HepG2 (cell line): ENCODE results near the gene RGL3. TPM values are rescaled to one million over a fixed set of nuclear protein-coding genes. Genes with fewer than 3 reads are reported as not detected.

Experiments
- FOXK2 ChIP-seq: fragments of 450-650 bp; IDR thresholded peaks from 2 replicates; pipeline ENCODE4 v1.6.1; 2016
- FOXO4 ChIP-seq: sonication (generic); formaldehyde crosslinking; conservative IDR thresholded peaks from 2 replicates; pipeline ENCODE4 v1.8.1; 2023; ENCODE audit warnings: missing genetic modification reagents
- GTF3A ChIP-seq: sonication (generic); formaldehyde crosslinking; conservative IDR thresholded peaks from 2 replicates; pipeline ENCODE4 v1.4.0; 2020; ENCODE audit warnings: mild to moderate bottlenecking, missing genetic modification reagents
- HCFC1 ChIP-seq: fragments of 150-350 bp; IDR thresholded peaks from 2 replicates; pipeline ENCODE4 v1.6.1; 2014; ENCODE audit warnings: low read depth, low read length
- MAFK ChIP-seq, 2 experiments: IDR thresholded peaks in 1 of 2; conservative IDR thresholded peaks in 1 of 2; 2 replicates each; pipeline ENCODE4 v1.6.1; 2011; ENCODE audit warnings: improper control_type of control experiment in 2 of 2, low read length in 2 of 2
- MEF2D ChIP-seq: sonication (generic); formaldehyde crosslinking; IDR thresholded peaks from 2 replicates; pipeline ENCODE4 v1.5.1; 2020; ENCODE audit warnings: mild to moderate bottlenecking, missing genetic modification reagents
- MIER2 ChIP-seq: IDR thresholded peaks from 2 replicates; pipeline ENCODE4 v1.6.1; 2016; ENCODE audit warnings: missing biosample characterization, missing genetic modification reagents
- MNT ChIP-seq: fragments of 450-650 bp; IDR thresholded peaks from 2 replicates; pipeline ENCODE4 v1.6.1; 2016
- NCOA1 ChIP-seq: sonication (generic); formaldehyde crosslinking; IDR thresholded peaks from 2 replicates; pipeline ENCODE4 v1.9.0; 2021; ENCODE audit warnings: missing genetic modification reagents
- PHB2 ChIP-seq: fragments of 450-650 bp; IDR thresholded peaks from 2 replicates; pipeline ENCODE4 v1.6.1; 2018; ENCODE audit not compliant: partially characterized antibody
- RBFOX2 ChIP-seq: fragments of 200-400 bp; formaldehyde crosslinking; IDR thresholded peaks from 2 replicates; pipeline ENCODE4 v1.6.1; 2017; ENCODE audit warnings: low read depth, mild to moderate bottlenecking, low read length
- RXRB ChIP-seq: IDR thresholded peaks from 2 replicates; pipeline ENCODE4 v1.6.1; 2016; ENCODE audit warnings: borderline replicate concordance, missing genetic modification reagents, missing compliant biosample characterization
- SIN3A ChIP-seq: IDR thresholded peaks from 2 replicates; pipeline ENCODE4 v1.6.1; 2011; ENCODE audit warnings: low read depth, mild to moderate bottlenecking, control low read depth, low read length, borderline replicate concordance
- SOX5 ChIP-seq: IDR thresholded peaks from 2 replicates; pipeline ENCODE4 v1.6.1; 2016; ENCODE audit warnings: borderline replicate concordance
- THAP11 ChIP-seq: IDR thresholded peaks from 2 replicates; pipeline ENCODE4 v1.6.1; 2016; ENCODE audit warnings: missing biosample characterization, missing genetic modification reagents
- ZNF687 ChIP-seq: sonication (generic); formaldehyde crosslinking; IDR thresholded peaks from 2 replicates; pipeline ENCODE4 v1.5.1; 2020; ENCODE audit warnings: mild to moderate bottlenecking, missing genetic modification reagents, moderate library complexity
- ZNF766 ChIP-seq: sonication (generic); formaldehyde crosslinking; IDR thresholded peaks from 2 replicates; pipeline ENCODE4 v1.5.0; 2020; ENCODE audit warnings: missing genetic modification reagents, borderline replicate concordance
- polyA plus RNA-seq, 8 experiments: library from polyadenylated mRNA; depleted of rRNA in 3 of 8; stranded (reverse) in 7 of 8; unstranded in 1 of 8; fragments of >200 nt; fragmentation: Illumina TruSeq in 4 of 8; extraction: Trizol in 4 of 8; gene quantifications; 2 replicates each; pipeline versions ENCODE4 v1.2.1 to v1.2.3, GENCODE V29; 2011 to 2016; ENCODE audit warnings: low read depth in 4 of 8, missing spikeins in 1 of 8, mixed read lengths in 1 of 8; ENCODE audit not compliant: insufficient read depth in 1 of 8
- total RNA-seq, 5 experiments: library from RNA; depleted of rRNA; stranded (reverse); fragments of >200 nt; fragmentation: Illumina TruSeq; extraction: Trizol; gene quantifications; 2 replicates each; pipeline ENCODE4 v1.2.3, GENCODE V29; 2016; ENCODE audit warnings: low read depth in 1 of 5
- TF ChIP-seq, protein P1 (sequence below): sonication (generic); formaldehyde crosslinking; IDR thresholded peaks from 2 replicates; pipeline ENCODE4 v1.8.1; 2023; ENCODE audit warnings: mild to moderate bottlenecking, missing genetic modification reagents
- TF ChIP-seq, protein P2 (sequence below): sonication (generic); formaldehyde crosslinking; IDR thresholded peaks from 2 replicates; pipeline ENCODE4 v1.5.0; 2020; ENCODE audit warnings: missing genetic modification reagents
- TF ChIP-seq, protein P3 (sequence below): sonication (generic); formaldehyde crosslinking; IDR thresholded peaks from 2 replicates; pipeline ENCODE4 v1.5.1; 2020; ENCODE audit warnings: mild to moderate bottlenecking, missing genetic modification reagents, moderate library complexity

Gene RGL3
- total and polyA plus RNA-seq, 2 of the 13 experiments (the other 11 are each of a cell fraction or from before 2014, with no cell fraction given): 4.2 to 7.6 TPM

DNA sequence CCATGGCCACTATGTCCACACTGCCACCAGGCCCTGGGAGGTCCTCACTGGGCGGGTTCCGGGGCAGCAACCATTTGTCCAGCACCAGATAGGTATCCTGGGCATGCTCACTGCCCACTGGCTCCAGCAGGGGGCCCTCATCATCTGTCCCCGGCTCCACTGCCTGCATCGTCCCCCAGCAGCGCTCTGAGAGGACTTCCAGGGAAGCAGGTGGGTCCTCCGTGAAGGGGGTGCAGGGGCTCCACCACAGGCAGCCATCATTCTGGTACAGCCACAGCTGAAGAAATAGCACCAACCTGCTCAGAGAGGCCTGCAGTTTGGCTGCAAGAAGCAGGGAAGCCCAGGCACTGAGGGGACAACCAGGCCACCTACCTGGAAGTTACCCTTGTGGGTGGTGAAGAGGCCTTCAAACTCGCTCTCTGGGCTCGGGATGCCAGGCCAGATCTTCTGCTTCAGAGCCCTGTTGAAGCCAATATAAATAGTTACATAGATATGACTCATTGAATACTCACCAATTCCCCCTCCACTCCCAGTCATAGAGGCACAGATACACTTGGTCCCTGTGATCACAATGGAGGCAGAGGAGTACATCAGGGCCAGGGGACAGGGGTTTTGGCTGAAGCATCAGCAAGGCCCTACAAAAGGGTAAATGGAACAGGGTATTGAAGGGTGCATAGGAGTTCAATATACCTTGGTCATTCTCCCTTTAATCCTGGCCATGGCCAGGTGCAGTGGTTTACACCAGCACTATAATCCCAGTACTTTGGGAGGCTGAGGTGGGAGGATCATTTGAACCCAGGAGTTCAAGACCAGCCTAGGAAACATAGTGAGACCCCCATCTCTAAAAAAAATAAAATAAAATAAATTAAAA is 40.6 kb downstream of the RGL3 start (continued):
- TF ChIP-seq FOXO4 (CRISPR knock-in tag): no peak
- TF ChIP-seq, protein P1, sequence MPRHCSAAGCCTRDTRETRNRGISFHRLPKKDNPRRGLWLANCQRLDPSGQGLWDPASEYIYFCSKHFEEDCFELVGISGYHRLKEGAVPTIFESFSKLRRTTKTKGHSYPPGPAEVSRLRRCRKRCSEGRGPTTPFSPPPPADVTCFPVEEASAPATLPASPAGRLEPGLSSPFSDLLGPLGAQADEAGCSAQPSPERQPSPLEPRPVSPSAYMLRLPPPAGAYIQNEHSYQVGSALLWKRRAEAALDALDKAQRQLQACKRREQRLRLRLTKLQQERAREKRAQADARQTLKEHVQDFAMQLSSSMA: no peak
- TF ChIP-seq ZNF766 (CRISPR knock-in tag): no peak
- TF ChIP-seq SOX5 (CRISPR knock-in tag): no peak
- TF ChIP-seq HCFC1: no peak
- TF ChIP-seq, protein P2, sequence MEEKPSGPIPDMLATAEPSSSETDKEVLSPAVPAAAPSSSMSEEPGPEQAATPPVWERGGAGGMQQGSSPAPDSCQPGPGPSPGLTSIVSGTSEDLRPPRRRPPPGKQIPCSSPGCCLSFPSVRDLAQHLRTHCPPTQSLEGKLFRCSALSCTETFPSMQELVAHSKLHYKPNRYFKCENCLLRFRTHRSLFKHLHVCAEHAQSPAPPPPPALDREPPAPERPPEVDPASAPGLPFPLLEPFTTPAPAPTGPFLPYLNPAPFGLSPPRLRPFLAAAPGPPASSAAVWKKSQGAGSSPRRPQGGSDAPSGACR (CRISPR knock-in tag): no peak
- TF ChIP-seq MEF2D: no peak
- TF ChIP-seq MAFK (conservative IDR thresholded peaks at IDR 0.05 in 1 of 2, IDR thresholded peaks at IDR 0.05 in 1 of 2; ENCODE audit: low read length in 2 of 2): no peak
- no peak for TF ChIP-seq RXRB (CRISPR knock-in tag)
- TF ChIP-seq MNT: no peak
- no peak for TF ChIP-seq FOXK2
- TF ChIP-seq THAP11 (CRISPR knock-in tag): 0 out of 2 replicates have a peak, but pooled peaks have one; percentile 16
- TF ChIP-seq NCOA1 (CRISPR knock-in tag): no peak
- TF ChIP-seq ZNF687 (CRISPR knock-in tag): peak; percentile 66
- TF ChIP-seq GTF3A (CRISPR knock-in tag): no peak
- TF ChIP-seq PHB2: no peak
- TF ChIP-seq SIN3A: no peak
- no peak for TF ChIP-seq MIER2 (CRISPR knock-in tag)
- TF ChIP-seq RBFOX2: no peak
- TF ChIP-seq, protein P3, sequence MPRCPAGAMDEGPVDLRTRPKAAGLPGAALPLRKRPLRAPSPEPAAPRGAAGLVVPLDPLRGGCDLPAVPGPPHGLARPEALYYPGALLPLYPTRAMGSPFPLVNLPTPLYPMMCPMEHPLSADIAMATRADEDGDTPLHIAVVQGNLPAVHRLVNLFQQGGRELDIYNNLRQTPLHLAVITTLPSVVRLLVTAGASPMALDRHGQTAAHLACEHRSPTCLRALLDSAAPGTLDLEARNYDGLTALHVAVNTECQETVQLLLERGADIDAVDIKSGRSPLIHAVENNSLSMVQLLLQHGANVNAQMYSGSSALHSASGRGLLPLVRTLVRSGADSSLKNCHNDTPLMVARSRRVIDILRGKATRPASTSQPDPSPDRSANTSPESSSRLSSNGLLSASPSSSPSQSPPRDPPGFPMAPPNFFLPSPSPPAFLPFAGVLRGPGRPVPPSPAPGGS (CRISPR knock-in tag): 0 out of 2 replicates have a peak, but pooled peaks have one; percentile 27
